ENCODE data around the gene SOX10. TPM values are rescaled to one million over a fixed set of nuclear protein-coding genes. Genes with fewer than 3 reads are reported as not detected.
A peak's percentile ranks its signal among the peaks of the same experiment; 100 is the strongest.

SOX10 gene
- total and polyA plus RNA-seq, 2 donors (not counting 1 experiment from before 2014, with no cell fraction given) = not detected

GRCh38 chr22:37954686-37955085 is 29.7 kb downstream of the SOX10 start:
- Histone ChIP-seq H3K9me3 (ENCODE audit: control extremely low read depth in 1 of 3, control insufficient read depth in 2 of 3, insufficient read depth in 1 of 3, low read length in 2 of 3) (no peaks in the 10 kb centered on the region), H3K27me3 (replicated peaks in 1 of 4; ENCODE audit: control extremely low read depth in 1 of 4, control insufficient read depth in 3 of 4, insufficient read depth in 4 of 4, low read length in 3 of 4) (peaks cover 2 to 14% (median 8%) of the 10 kb centered on the region in 4 experiments), H3K4me1 (ENCODE audit: control insufficient read depth in 2 of 2, insufficient read depth in 2 of 2, low read length in 2 of 2) (peaks cover 17 to 20% of the 10 kb centered on the region in 2 donors), H3K36me3 (replicated peaks in 1 of 2; ENCODE audit: control extremely low read depth in 1 of 2, control insufficient read depth in 1 of 2, extremely low read depth in 1 of 2, insufficient read depth in 2 of 2, low read length in 1 of 2) (peaks cover 10 to 29% of the 10 kb centered on the region in 2 experiments), H4K20me1 (ENCODE audit: control insufficient read depth, insufficient read depth, low read length, poor library complexity, severe bottlenecking) (no peaks in the 10 kb centered on the region), H2AFZ (ENCODE audit: insufficient read depth, low read depth, low read length, poor library complexity, severe bottlenecking) (no peak overlapping the region), H3K4me3 (ENCODE audit: control extremely low read depth in 1 of 5, extremely low read depth in 1 of 5, insufficient read depth in 1 of 5, low read depth in 2 of 5, low read length in 4 of 5) (peak overlapping the region in 1 of 5 experiments; percentile 64), H3K27ac (ENCODE audit: low read length in 2 of 2) (no peak overlapping the region), H3K79me2 (ENCODE audit: control insufficient read depth, insufficient read depth, low read length) (peaks cover 21% of the 10 kb centered on the region), H3K9ac (ENCODE audit: low read length) (peak overlapping the region; percentile 75), H3K4me2 (replicated peaks; ENCODE audit: low read depth, low read length, poor library complexity, severe bottlenecking) (peak overlapping the region; percentile 87)
- CTCF ChIA-PET = interaction anchor here (0.6 to 2.1 kb wide), 5 partner anchors 11 to 156 kb away, joined by 3 to 18 read pairs (median 3); partner anchors contain the start of gene MICALL1
- 81% methylated on average over 4 of the region's 4 CpGs for WGBS (ENCODE audit: insufficient coverage)
- H3K27ac Mint-ChIP-seq = no peak overlapping the region
- TF ChIP-seq EZH2 (IDR thresholded peaks at IDR 0.05; ENCODE audit: borderline replicate concordance, insufficient read depth, low read depth, low read length, poor library complexity, severe bottlenecking) (no peak), CTCF (IDR thresholded peaks at IDR 0.05) (no peak)
- peaks cover 14% of the 10 kb centered on the region for H3K27me3 Mint-ChIP-seq
- no peak for DNase-seq
- ATAC-seq (ENCODE audit: low read depth) = no peak
- no peaks in the 10 kb centered on the region for H3K9me3 Mint-ChIP-seq (ENCODE audit: insufficient read depth)
- intact Hi-C loops (cut with micrococcal nuclease) = loop anchor here (5.0 kb wide), 1 partner anchor 137 kb away; no protein-coding TSS in a partner anchor
- H3K4me3 Mint-ChIP-seq = peak overlapping the region; percentile 99
- POLR2A ChIA-PET = interaction anchor here (0.5 to 0.7 kb wide), 6 partner anchors 16 to 260 kb away, joined by 3 to 5 read pairs (median 4); partner anchors contain the start of gene PICK1
- H3K4me1 Mint-ChIP-seq = peaks cover 26% of the 10 kb centered on the region
